HepG2 (cell line): ENCODE measurements around the gene PTGES3. TPM values are rescaled to one million over a fixed set of nuclear protein-coding genes. Genes with fewer than 3 reads are reported as not detected.
A peak's percentile ranks its signal among the peaks of the same experiment; 100 is the strongest.

Experiments used
- ATF4 ChIP-seq, 2 experiments: fragments of 450-650 bp in 1 of 2; sonication (generic) in 1 of 2; formaldehyde crosslinking; IDR thresholded peaks; 2 replicates each; pipeline versions ENCODE4 v1.5.0 to v1.8.0; 2020 to 2022; ENCODE audit warnings: mild to moderate bottlenecking in 1 of 2, missing genetic modification reagents in 1 of 2
- CBX1 ChIP-seq: IDR thresholded peaks from one replicate; pipeline ENCODE4 v1.6.1; 2016; ENCODE audit warnings: antibody characterized with exemption, low read depth
- CBX5 ChIP-seq: sonication (generic); formaldehyde crosslinking; IDR thresholded peaks from 2 replicates; pipeline ENCODE4 v1.4.0; 2020; ENCODE audit warnings: missing genetic modification reagents, borderline replicate concordance
- MEF2D ChIP-seq: sonication (generic); formaldehyde crosslinking; IDR thresholded peaks from 2 replicates; pipeline ENCODE4 v1.5.1; 2020; ENCODE audit warnings: mild to moderate bottlenecking, missing genetic modification reagents
- MTA1 ChIP-seq: sonication (generic); formaldehyde crosslinking; IDR thresholded peaks from 2 replicates; pipeline ENCODE4 v1.4.0; 2020; ENCODE audit warnings: missing genetic modification reagents, mild to moderate bottlenecking, borderline replicate concordance
- NKX3-1 ChIP-seq: sonication (generic); formaldehyde crosslinking; IDR thresholded peaks from 2 replicates; pipeline ENCODE4 v1.5.0; 2020; ENCODE audit warnings: missing genetic modification reagents
- RBM39 ChIP-seq: fragments of 200-400 bp; formaldehyde crosslinking; IDR thresholded peaks from one replicate; pipeline ENCODE4 v1.6.1; 2018; ENCODE audit warnings: antibody characterized with exemption, mild to moderate bottlenecking, low read depth, low read length; ENCODE audit not compliant: poor library complexity, severe bottlenecking
- SPEN ChIP-seq: sonication (generic); formaldehyde crosslinking; IDR thresholded peaks from 2 replicates; pipeline ENCODE4 v1.5.1; 2020; ENCODE audit warnings: low read depth, mild to moderate bottlenecking, missing genetic modification reagents
- TARDBP ChIP-seq: sonication (generic); formaldehyde crosslinking; IDR thresholded peaks from 2 replicates; pipeline ENCODE4 v1.8.0; 2022; ENCODE audit warnings: mild to moderate bottlenecking, missing genetic modification reagents
- YEATS2 ChIP-seq: sonication (generic); formaldehyde crosslinking; IDR thresholded peaks from 2 replicates; pipeline ENCODE4 v1.4.0; 2020; ENCODE audit warnings: missing genetic modification reagents, borderline replicate concordance
- ZBTB14 ChIP-seq: sonication (generic); formaldehyde crosslinking; IDR thresholded peaks from 2 replicates; pipeline ENCODE4 v1.4.0; 2020; ENCODE audit warnings: missing genetic modification reagents
- ZIK1 ChIP-seq: sonication (generic); formaldehyde crosslinking; IDR thresholded peaks from 2 replicates; pipeline ENCODE4 v1.5.0; 2020; ENCODE audit warnings: mild to moderate bottlenecking, low read depth, missing genetic modification reagents, borderline replicate concordance
- ZNF101 ChIP-seq: sonication (generic); formaldehyde crosslinking; IDR thresholded peaks from 2 replicates; pipeline ENCODE4 v1.4.0; 2020; ENCODE audit warnings: mild to moderate bottlenecking, low read depth, missing genetic modification reagents, borderline replicate concordance
- ZNF263 ChIP-seq: sonication (generic); formaldehyde crosslinking; IDR thresholded peaks from 2 replicates; pipeline ENCODE4 v1.4.0; 2020; ENCODE audit warnings: missing genetic modification reagents
- ZNF296 ChIP-seq: sonication (generic); formaldehyde crosslinking; conservative IDR thresholded peaks from 2 replicates; pipeline ENCODE4 v1.5.0; 2020; ENCODE audit warnings: mild to moderate bottlenecking, missing genetic modification reagents
- ZNF589 ChIP-seq: sonication (generic); formaldehyde crosslinking; conservative IDR thresholded peaks from 2 replicates; pipeline ENCODE4 v1.8.0; 2022; ENCODE audit warnings: mild to moderate bottlenecking, moderate library complexity, missing genetic modification reagents
- ZNF7 ChIP-seq: IDR thresholded peaks from 2 replicates; pipeline ENCODE4 v1.6.1; 2016; ENCODE audit warnings: missing biosample characterization, missing genetic modification reagents
- ZNF781 ChIP-seq: sonication (generic); formaldehyde crosslinking; IDR thresholded peaks from 2 replicates; pipeline ENCODE4 v1.5.1; 2020; ENCODE audit warnings: borderline replicate concordance, mild to moderate bottlenecking, missing genetic modification reagents; ENCODE audit errors: not compliant biosample characterization
- ZNF878 ChIP-seq: sonication (generic); formaldehyde crosslinking; IDR thresholded peaks from 2 replicates; pipeline ENCODE4 v1.8.1; 2023; ENCODE audit warnings: mild to moderate bottlenecking, missing genetic modification reagents, moderate library complexity
- polyA plus RNA-seq, 8 experiments: library from polyadenylated mRNA; depleted of rRNA in 3 of 8; stranded (reverse) in 7 of 8; unstranded in 1 of 8; fragments of >200 nt; fragmentation: Illumina TruSeq in 4 of 8; extraction: Trizol in 4 of 8; gene quantifications; 2 replicates each; pipeline versions ENCODE4 v1.2.1 to v1.2.3, GENCODE V29; 2011 to 2016; ENCODE audit warnings: low read depth in 4 of 8, missing spikeins in 1 of 8, mixed read lengths in 1 of 8; ENCODE audit not compliant: insufficient read depth in 1 of 8
- total RNA-seq, 5 experiments: library from RNA; depleted of rRNA; stranded (reverse); fragments of >200 nt; fragmentation: Illumina TruSeq; extraction: Trizol; gene quantifications; 2 replicates each; pipeline ENCODE4 v1.2.3, GENCODE V29; 2016; ENCODE audit warnings: low read depth in 1 of 5
- TF ChIP-seq, protein P1 (sequence below): sonication (generic); formaldehyde crosslinking; IDR thresholded peaks from 2 replicates; pipeline ENCODE4 v1.4.0; 2020; ENCODE audit warnings: low read depth, missing genetic modification reagents
- TF ChIP-seq, protein P2 (sequence below): sonication (generic); formaldehyde crosslinking; IDR thresholded peaks from 2 replicates; pipeline ENCODE4 v1.8.1; 2022; ENCODE audit warnings: mild to moderate bottlenecking, missing genetic modification reagents
- TF ChIP-seq, protein P3 (sequence below): sonication (generic); formaldehyde crosslinking; IDR thresholded peaks from 2 replicates; pipeline ENCODE4 v1.4.0; 2020; ENCODE audit warnings: mild to moderate bottlenecking, missing genetic modification reagents

Gene PTGES3
- total and polyA plus RNA-seq, 2 of the 13 experiments (the other 11 are each of a cell fraction or from before 2014, with no cell fraction given): 54.4 to 159 TPM

DNA sequence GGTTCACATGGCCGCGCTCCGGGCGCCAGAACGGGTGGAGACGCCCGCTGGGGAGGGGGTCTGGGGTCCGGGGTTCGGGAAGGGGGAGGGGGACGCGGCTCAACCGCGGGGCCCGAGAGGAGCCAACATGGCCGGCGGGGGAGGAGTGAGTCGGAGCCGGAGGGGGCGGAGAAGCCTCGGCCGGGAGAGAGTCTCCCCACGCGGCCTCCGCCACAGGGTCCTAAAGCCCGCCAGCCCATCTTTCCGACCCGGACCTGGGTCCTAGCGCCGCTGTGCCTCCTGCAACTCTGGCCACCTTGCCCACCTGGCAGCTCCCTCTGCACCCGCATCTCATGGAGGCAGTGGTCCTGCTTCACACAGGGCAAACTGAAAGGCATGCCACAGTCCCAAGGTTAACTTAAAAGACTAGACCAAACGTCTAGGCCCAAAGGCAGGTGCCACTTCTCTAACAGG lies 57.9 kb downstream of the PTGES3 start, which contains the start of gene BAZ2A (continued):
- TF ChIP-seq, protein P1, sequence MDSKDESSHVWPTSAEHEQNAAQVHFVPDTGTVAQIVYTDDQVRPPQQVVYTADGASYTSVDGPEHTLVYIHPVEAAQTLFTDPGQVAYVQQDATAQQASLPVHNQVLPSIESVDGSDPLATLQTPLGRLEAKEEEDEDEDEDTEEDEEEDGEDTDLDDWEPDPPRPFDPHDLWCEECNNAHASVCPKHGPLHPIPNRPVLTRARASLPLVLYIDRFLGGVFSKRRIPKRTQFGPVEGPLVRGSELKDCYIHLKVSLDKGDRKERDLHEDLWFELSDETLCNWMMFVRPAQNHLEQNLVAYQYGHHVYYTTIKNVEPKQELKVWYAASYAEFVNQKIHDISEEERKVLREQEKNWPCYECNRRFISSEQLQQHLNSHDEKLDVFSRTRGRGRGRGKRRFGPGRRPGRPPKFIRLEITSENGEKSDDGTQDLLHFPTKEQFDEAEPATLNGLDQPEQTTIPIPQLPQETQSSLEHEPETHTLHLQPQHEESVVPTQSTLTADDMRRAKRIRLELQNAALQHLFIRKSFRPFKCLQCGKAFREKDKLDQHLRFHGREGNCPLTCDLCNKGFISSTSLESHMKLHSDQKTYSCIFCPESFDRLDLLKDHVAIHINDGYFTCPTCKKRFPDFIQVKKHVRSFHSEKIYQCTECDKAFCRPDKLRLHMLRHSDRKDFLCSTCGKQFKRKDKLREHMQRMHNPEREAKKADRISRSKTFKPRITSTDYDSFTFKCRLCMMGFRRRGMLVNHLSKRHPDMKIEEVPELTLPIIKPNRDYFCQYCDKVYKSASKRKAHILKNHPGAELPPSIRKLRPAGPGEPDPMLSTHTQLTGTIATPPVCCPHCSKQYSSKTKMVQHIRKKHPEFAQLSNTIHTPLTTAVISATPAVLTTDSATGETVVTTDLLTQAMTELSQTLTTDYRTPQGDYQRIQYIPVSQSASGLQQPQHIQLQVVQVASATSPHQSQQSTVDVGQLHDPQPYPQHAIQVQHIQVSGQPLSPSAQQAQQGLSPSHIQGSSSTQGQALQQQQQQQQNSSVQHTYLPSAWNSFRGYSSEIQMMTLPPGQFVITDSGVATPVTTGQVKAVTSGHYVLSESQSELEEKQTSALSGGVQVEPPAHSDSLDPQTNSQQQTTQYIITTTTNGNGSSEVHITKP (CRISPR knock-in tag): peak; percentile 75; the same call in 1 of the 2 replicates
- peak; percentile 75 for TF ChIP-seq TARDBP (CRISPR knock-in tag)
- no peak for TF ChIP-seq ZBTB14 (CRISPR knock-in tag)
- TF ChIP-seq ATF4 (CRISPR knock-in tag; IDR thresholded peaks at IDR 0.05): no peak
- peak; percentile 18 for TF ChIP-seq CBX1
- peak; percentile 70 for TF ChIP-seq ZNF263
- TF ChIP-seq RBM39: no peak
- TF ChIP-seq, protein P2, sequence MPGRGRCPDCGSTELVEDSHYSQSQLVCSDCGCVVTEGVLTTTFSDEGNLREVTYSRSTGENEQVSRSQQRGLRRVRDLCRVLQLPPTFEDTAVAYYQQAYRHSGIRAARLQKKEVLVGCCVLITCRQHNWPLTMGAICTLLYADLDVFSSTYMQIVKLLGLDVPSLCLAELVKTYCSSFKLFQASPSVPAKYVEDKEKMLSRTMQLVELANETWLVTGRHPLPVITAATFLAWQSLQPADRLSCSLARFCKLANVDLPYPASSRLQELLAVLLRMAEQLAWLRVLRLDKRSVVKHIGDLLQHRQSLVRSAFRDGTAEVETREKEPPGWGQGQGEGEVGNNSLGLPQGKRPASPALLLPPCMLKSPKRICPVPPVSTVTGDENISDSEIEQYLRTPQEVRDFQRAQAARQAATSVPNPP (CRISPR knock-in tag): no peak
- TF ChIP-seq NKX3-1 (CRISPR knock-in tag): no peak
- no peak for TF ChIP-seq ZNF296
- TF ChIP-seq ZNF878 (CRISPR knock-in tag): no peak
- no peak for TF ChIP-seq ZNF101 (CRISPR knock-in tag)
- TF ChIP-seq ZNF781: no peak
- peak; percentile 93 for TF ChIP-seq SPEN
- peak; percentile 64; the same call in 1 of the 2 replicates for TF ChIP-seq CBX5 (CRISPR knock-in tag)
- TF ChIP-seq, protein P3, sequence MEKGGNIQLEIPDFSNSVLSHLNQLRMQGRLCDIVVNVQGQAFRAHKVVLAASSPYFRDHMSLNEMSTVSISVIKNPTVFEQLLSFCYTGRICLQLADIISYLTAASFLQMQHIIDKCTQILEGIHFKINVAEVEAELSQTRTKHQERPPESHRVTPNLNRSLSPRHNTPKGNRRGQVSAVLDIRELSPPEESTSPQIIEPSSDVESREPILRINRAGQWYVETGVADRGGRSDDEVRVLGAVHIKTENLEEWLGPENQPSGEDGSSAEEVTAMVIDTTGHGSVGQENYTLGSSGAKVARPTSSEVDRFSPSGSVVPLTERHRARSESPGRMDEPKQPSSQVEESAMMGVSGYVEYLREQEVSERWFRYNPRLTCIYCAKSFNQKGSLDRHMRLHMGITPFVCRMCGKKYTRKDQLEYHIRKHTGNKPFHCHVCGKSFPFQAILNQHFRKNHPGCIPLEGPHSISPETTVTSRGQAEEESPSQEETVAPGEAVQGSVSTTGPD (CRISPR knock-in tag): no peak
- no peak for TF ChIP-seq ZIK1
- no peak; the same call in 1 of the 2 replicates for TF ChIP-seq ZNF7 (CRISPR knock-in tag)
- TF ChIP-seq YEATS2 (CRISPR knock-in tag): peak; percentile 53; the same call in 1 of the 2 replicates
- no peak for TF ChIP-seq ZNF589 (CRISPR knock-in tag)
- no peak for TF ChIP-seq MEF2D
- peak; percentile 76; the same call in 1 of the 2 replicates for TF ChIP-seq MTA1 (CRISPR knock-in tag)
